Kidney (tissue), 14 donors: Measurements from ENCODE around the gene ZBED3. TPM values are rescaled to one million over a fixed set of nuclear protein-coding genes. Genes with fewer than 3 reads are reported as not detected.

Source experiments
- DNase-seq, 5 donors: peaks; one replicate each; pipeline ENCODE4 v3.0.0-alpha.2; 2013 to 2020
- FAIRE-seq: peaks from 2 replicates; lab custom pipeline; 2012; peaks lifted over from hg19 to GRCh38; lab: Jason Lieb, UNC
- H3K27ac ChIP-seq, 2 donors: one replicate each; pipeline ENCODE4 v1.7.0; 2013; ENCODE audit warnings: low read depth in 2 of 2, low read length in 2 of 2, inconsistent platforms in 1 of 2
- H3K27me3 ChIP-seq: one replicate; pipeline ENCODE4 v1.7.1; 2013; ENCODE audit warnings: low read length, inconsistent platforms; ENCODE audit not compliant: control insufficient read depth, insufficient read depth
- H3K36me3 ChIP-seq, 3 donors: one replicate each; pipeline versions ENCODE4 v1.7.0 to v1.7.1; 2013; ENCODE audit warnings: low read length in 3 of 3, control low read depth in 1 of 3, inconsistent platforms in 1 of 3; ENCODE audit not compliant: insufficient read depth in 3 of 3, control insufficient read depth in 2 of 3
- H3K4me1 ChIP-seq, 3 donors: one replicate each; pipeline versions ENCODE4 v1.7.0 to v1.7.1; 2013; ENCODE audit warnings: low read length in 3 of 3, inconsistent platforms in 1 of 3, low read depth in 1 of 3; ENCODE audit not compliant: control insufficient read depth in 2 of 3, insufficient read depth in 2 of 3
- H3K4me3 ChIP-seq, 3 donors: one replicate each; pipeline versions ENCODE4 v1.7.0 to v1.8.1; 2013; ENCODE audit warnings: low read length in 3 of 3, control low read depth in 1 of 3, inconsistent platforms in 1 of 3
- H3K9ac ChIP-seq, 3 donors: one replicate each; pipeline versions ENCODE4 v1.7.0 to v1.7.1; 2013; ENCODE audit warnings: low read length in 3 of 3, control low read depth in 1 of 3, inconsistent platforms in 1 of 3
- H3K9me3 ChIP-seq, 3 donors: one replicate each; pipeline versions ENCODE4 v1.7.0 to v1.7.1; 2013; ENCODE audit warnings: low read length in 3 of 3, control low read depth in 1 of 3, inconsistent platforms in 1 of 3; ENCODE audit not compliant: control insufficient read depth in 2 of 3, insufficient read depth in 1 of 3
- CTCF ChIP-seq: IDR thresholded peaks from 3 replicates; pipeline ENCODE4 v1.5.1; 2012; ENCODE audit warnings: mild to moderate bottlenecking, moderate library complexity, borderline replicate concordance; ENCODE audit not compliant: insufficient read depth; ENCODE audit errors: extremely low read depth
- intact Hi-C: fragments of 100-400 bp; cut with DNase I; formaldehyde crosslinking; loops from one replicate; pipeline ENCODE4 v1.11.1; 2022
- polyA plus RNA-seq: library from polyadenylated mRNA; stranded (reverse); fragments of 350-450 nt; fragmentation: Illumina TruSeq; extraction: RNeasy Lipid Tissue Mini Kit (QIAGEN cat#74804); gene quantifications from one replicate; pipeline ENCODE4 v1.2.3, GENCODE V29; 2014; ENCODE audit warnings: low read depth, low replicate concordance; ENCODE audit not compliant: insufficient read depth
- total RNA-seq: library from RNA; stranded (reverse); fragmentation: NEBNext Ultra II Directional; extraction: Animal tissue kit (Norgen Biotek cat#: 25700); gene quantifications from one replicate; pipeline ENCODE4 v1.2.1, GENCODE V29; 2021
- donor health status: control.
- donor health status: control.
- donor health status: control.
- donor health status: control.
- donor health status: control.
- donor health status: DM: yes; HTN: yes; CAD: no.
- donor health status: Normal renal cell carcinoma (clear cell type).

Gene ZBED3
- total and polyA plus RNA-seq, 2 donors from 2014 or later: 8.9 to 20.7 TPM

- no peak for FAIRE-seq
Observed at GRCh38 chr5:77046416-77047073, 40.5 kb downstream of the ZBED3 start.

GRCh38 chr5:77035950-77036349 lies 51.1 kb downstream of the ZBED3 start:
- no peak for FAIRE-seq
- no peak for DNase-seq

More at GRCh38 chr5:77046416-77047073, 40.5 kb downstream of the ZBED3 start:
- Histone ChIP-seq H3K4me3 (no peak overlapping the region), H3K36me3 (peaks cover 4 to 11% (median 8%) of the 10 kb centered on the region in 3 donors), H3K4me1 (no peaks in the 10 kb centered on the region), H3K27ac (no peak overlapping the region), H3K9ac (no peak overlapping the region), H3K9me3 (no peaks in the 10 kb centered on the region), H3K27me3 (no peaks in the 10 kb centered on the region)
- intact Hi-C loops: no loop called here
- no peak for TF ChIP-seq CTCF
- DNase-seq: no peak

GRCh38 chr5:77033338-77033737 lies 53.7 kb downstream of the ZBED3 start:
- no peak for DNase-seq
- H3K9ac ChIP-seq: no peak overlapping the region
- FAIRE-seq: no peak
- intact Hi-C loops: no loop called here
- H3K36me3 ChIP-seq: peaks cover 3 to 10% (median 7%) of the 10 kb centered on the region in 3 donors
- TF ChIP-seq CTCF: no peak
- H3K4me3 ChIP-seq: no peak overlapping the region
- peaks cover 0 to 3% (median 0%) of the 10 kb centered on the region in 3 donors for H3K9me3 ChIP-seq
- peaks cover 0 to 12% (median 7%) of the 10 kb centered on the region in 3 donors for H3K4me1 ChIP-seq
- H3K27ac ChIP-seq: no peak overlapping the region
- H3K27me3 ChIP-seq: no peaks in the 10 kb centered on the region

More at GRCh38 chr5:77035950-77036349, 51.1 kb downstream of the ZBED3 start:
- Histone ChIP-seq H3K36me3 (peaks cover 6 to 13% (median 7%) of the 10 kb centered on the region in 3 donors), H3K4me3 (no peak overlapping the region), H3K4me1 (peaks cover 0 to 5% (median 5%) of the 10 kb centered on the region in 3 donors), H3K9me3 (no peaks in the 10 kb centered on the region), H3K9ac (no peak overlapping the region), H3K27ac (no peak overlapping the region), H3K27me3 (no peaks in the 10 kb centered on the region)
- intact Hi-C loops: no loop called here
- no peak for TF ChIP-seq CTCF
